Dedifferentiated amniotic fluid mesenchymal stem cell (primary cell): ENCODE results near the gene FAM81A.
"Not testable (repeated sequence)": the region's sequence is repeated elsewhere in the genome, so short reads cannot be mapped to it uniquely, and the experiment has no call there.

Experiments
- DNase-seq: peaks from one replicate; pipeline ENCODE4 v3.0.0-alpha.2; 2016; ENCODE audit errors: extremely low spot score

FAM81A gene

GRCh38 chr15:59437817-59438624, at the start of gene FAM81A:
Gene FAM81A (plus strand): TSS chr15:59438186. CDS start chr15:59458627, 20,441 bp downstream.
- DNase-seq, result peak; percentile 53

- no peak for DNase-seq
Measured at GRCh38 chr15:59388670-59389069, 49.3 kb upstream of the FAM81A start.

- DNase-seq, result no peak
Measured at GRCh38 chr15:59392299-59392698, 45.7 kb upstream of the FAM81A start.

GRCh38 chr15:59394166-59394661, 43.8 kb upstream of the FAM81A start:
- no peak for DNase-seq

GRCh38 chr15:59396211-59396610, 41.8 kb upstream of the FAM81A start:
- DNase-seq, result no peak

GRCh38 chr15:59396679-59397078, 41.3 kb upstream of the FAM81A start:
- DNase-seq, result no peak

GRCh38 chr15:59398220-59398619, 39.8 kb upstream of the FAM81A start:
- no peak for DNase-seq

- DNase-seq, result no peak
Measured at GRCh38 chr15:59399465-59400102, 38.4 kb upstream of the FAM81A start.

GRCh38 chr15:59400103-59400813, 37.7 kb upstream of the FAM81A start:
- no peak for DNase-seq

- not testable (repeated sequence) for DNase-seq
Measured at GRCh38 chr15:59401051-59401823, 36.7 kb upstream of the FAM81A start.

- no peak for DNase-seq
Measured at GRCh38 chr15:59401824-59402569, 36.0 kb upstream of the FAM81A start.

GRCh38 chr15:59405079-59405478, 32.9 kb upstream of the FAM81A start:
- DNase-seq, result no peak

GRCh38 chr15:59406446-59406845, 31.5 kb upstream of the FAM81A start:
- DNase-seq, result no peak

- DNase-seq, result no peak
Measured at GRCh38 chr15:59407946-59408345, 30.0 kb upstream of the FAM81A start.

- DNase-seq, result no peak
Measured at GRCh38 chr15:59410391-59410896, 27.5 kb upstream of the FAM81A start.

- no peak for DNase-seq
Measured at GRCh38 chr15:59413577-59413976, 24.4 kb upstream of the FAM81A start.

GRCh38 chr15:59416816-59417215, 21.2 kb upstream of the FAM81A start:
- DNase-seq, result no peak

- DNase-seq, result no peak
Measured at GRCh38 chr15:59419170-59419569, 18.8 kb upstream of the FAM81A start.

GRCh38 chr15:59420108-59420507, 17.9 kb upstream of the FAM81A start:
- no peak for DNase-seq

GRCh38 chr15:59420986-59421618, 16.9 kb upstream of the FAM81A start:
- no peak for DNase-seq
